C4-2B (cell line): Measurements from ENCODE around the gene FAM219B.

Experiments used
- CTCF ChIP-seq: fragments of 450-650 bp; conservative IDR thresholded peaks from 2 replicates; pipeline ENCODE4 v1.5.1; 2017; ENCODE audit warnings: mild to moderate bottlenecking
- ZFX ChIP-seq: fragments of 450-650 bp; IDR thresholded peaks from 2 replicates; pipeline ENCODE4 v1.6.1; 2017

GRCh38 chr15:74955796-74956647 lies 49.4 kb upstream of the FAM219B start:
- TF ChIP-seq CTCF (no peak), ZFX (no peak)
